Central memory CD8-positive, alpha-beta T cell (primary cell): ENCODE data around the gene NR2C2AP.
"Not testable (repeated sequence)": the region's sequence is repeated elsewhere in the genome, so short reads cannot be mapped to it uniquely, and the experiment has no call there.

Source experiments
- ATAC-seq: fragments of 150-1000 bp; cut with Tn5 transposase; replicated peaks from 2 replicates; pipeline ENCODE4 v1.10.0; 2022; ENCODE audit warnings: mild to moderate bottlenecking, moderate FRiP score, moderate number of reproducible peaks; ENCODE audit not compliant: poor library complexity, severe bottlenecking; ENCODE audit errors: extremely low read depth
- DNase-seq, 2 donors: peaks; one replicate each; pipeline ENCODE4 v3.0.0; 2021; ENCODE audit warnings: low spot score in 2 of 2
- H3K27ac Mint-ChIP-seq: one replicate; pipeline ENCODE4 v1.8.0; 2022; ENCODE audit warnings: low read depth, mild to moderate bottlenecking, moderate library complexity, mixed read lengths
- H3K27me3 Mint-ChIP-seq: one replicate; pipeline ENCODE4 v1.8.0; 2022; ENCODE audit warnings: mixed read lengths
- H3K36me3 Mint-ChIP-seq: one replicate; pipeline ENCODE4 v1.8.0; 2022; ENCODE audit warnings: mild to moderate bottlenecking, moderate library complexity, mixed read lengths; ENCODE audit not compliant: insufficient read depth
- H3K4me1 Mint-ChIP-seq: one replicate; pipeline ENCODE4 v1.8.0; 2022; ENCODE audit warnings: mixed read lengths
- H3K4me3 Mint-ChIP-seq: one replicate; pipeline ENCODE4 v1.8.0; 2022; ENCODE audit warnings: mild to moderate bottlenecking, moderate library complexity, mixed read lengths
- H3K9me3 Mint-ChIP-seq: one replicate; pipeline ENCODE4 v1.8.0; 2022; ENCODE audit warnings: mixed read lengths

NR2C2AP gene

GRCh38 chr19:19192078-19192882 is 10.9 kb downstream of the NR2C2AP start, which contains the start of the genes BORCS8 and RFXANK:
TSS of gene BORCS8 (minus strand) at chr19:19192152. CDS start at chr19:19192117, 35 bp downstream.
TSS of gene RFXANK (plus strand) at chr19:19192258. CDS start at chr19:19193947, 1,689 bp downstream.
- Mint-ChIP-seq H3K27me3 (no peaks in the 10 kb centered on the region), H3K9me3 (no peaks in the 10 kb centered on the region), H3K27ac (peak within 1 kb of the TSS; percentile 99), H3K4me3 (peak within 1 kb of the TSS; percentile 97), H3K36me3 (peaks cover 22% of the 10 kb centered on the region), H3K4me1 (peaks cover 59% of the 10 kb centered on the region)
- ATAC-seq (peak; percentile 91), DNase-seq (peak; percentile 95 to 99)

DNA sequence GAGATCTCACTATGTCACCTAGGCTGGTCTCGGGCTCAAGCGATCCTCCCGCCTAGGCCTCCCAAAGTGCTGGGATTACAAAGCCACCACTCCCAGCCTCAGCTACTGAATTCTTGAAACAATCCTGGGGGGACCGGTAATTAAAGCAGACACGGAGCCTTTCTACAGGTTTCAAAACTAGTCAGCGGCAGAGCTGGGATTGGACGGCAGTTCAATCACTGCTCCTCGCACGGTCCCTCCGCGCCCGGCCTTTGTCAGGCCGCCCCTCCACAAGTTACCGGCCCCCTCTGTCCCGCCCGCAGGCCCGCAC is 11.5 kb downstream of the NR2C2AP start:
- ATAC-seq (peak; percentile 2), DNase-seq (no peak)
- Mint-ChIP-seq H3K4me3 (peak overlapping the region; percentile 97), H3K4me1 (peaks cover 62% of the 10 kb centered on the region), H3K36me3 (peaks cover 22% of the 10 kb centered on the region), H3K9me3 (no peaks in the 10 kb centered on the region), H3K27me3 (no peaks in the 10 kb centered on the region), H3K27ac (peak overlapping the region; percentile 99)

DNA sequence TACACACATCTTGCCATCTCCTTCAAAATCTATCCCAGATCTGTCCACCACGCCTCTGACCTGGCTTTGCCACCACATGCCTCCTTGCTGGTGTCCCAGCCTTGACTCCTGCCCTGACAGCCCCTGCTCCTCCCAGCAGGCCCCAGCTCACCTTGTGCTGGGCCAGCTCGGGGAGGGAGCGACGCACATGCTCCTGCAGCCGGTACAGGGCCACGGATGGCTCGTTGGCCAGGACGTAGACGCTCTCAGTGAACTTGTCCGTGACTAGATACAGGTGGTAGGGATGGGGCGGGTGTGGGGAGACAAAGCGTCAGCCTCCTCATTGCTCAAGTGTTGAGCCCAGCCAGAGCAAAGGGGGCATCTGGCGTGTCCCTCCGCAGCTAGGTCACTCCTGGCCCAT is 16.5 kb downstream of the NR2C2AP start:
- Mint-ChIP-seq H3K36me3 (peaks cover 13% of the 10 kb centered on the region), H3K4me1 (peaks cover 41% of the 10 kb centered on the region), H3K27ac (no peak overlapping the region), H3K9me3 (no peaks in the 10 kb centered on the region), H3K27me3 (no peaks in the 10 kb centered on the region), H3K4me3 (no peak overlapping the region)
- DNase-seq, result no peak
- no peak for ATAC-seq

- DNase-seq (peak; percentile 29 to 40), ATAC-seq (peak; percentile 73)
- Mint-ChIP-seq H3K27me3 (no peaks in the 10 kb centered on the region), H3K36me3 (peaks cover 13% of the 10 kb centered on the region), H3K4me1 (peaks cover 36% of the 10 kb centered on the region), H3K27ac (no peak overlapping the region), H3K4me3 (no peak overlapping the region), H3K9me3 (no peaks in the 10 kb centered on the region)
These were observed 17.1 kb downstream of the NR2C2AP start for GRCh38 chr19:19185853-19186740.

DNA sequence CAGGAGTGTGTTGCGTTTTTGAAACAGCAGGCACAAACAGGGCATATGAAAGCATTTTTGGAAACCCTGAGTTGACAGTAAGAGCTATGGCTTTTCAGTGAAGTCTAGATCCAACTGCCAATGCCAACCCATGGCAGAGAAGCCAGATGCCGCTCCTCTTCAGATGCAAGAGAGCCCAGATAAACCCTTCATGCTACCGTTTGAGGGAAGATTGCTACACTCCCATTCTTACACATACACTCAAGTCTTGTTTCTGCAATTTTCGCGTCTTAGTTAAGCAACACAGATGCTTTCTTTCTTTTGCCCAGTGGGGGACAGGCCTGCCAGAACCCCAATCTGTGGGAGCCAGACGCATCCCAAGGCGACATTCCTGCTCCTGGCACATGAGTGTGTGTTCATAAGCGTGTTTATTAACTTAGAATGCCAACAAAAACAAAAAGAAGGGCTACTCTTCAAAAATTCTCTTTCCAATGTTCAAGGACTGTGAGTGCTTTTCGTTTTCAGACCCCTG is 21.7 kb downstream of the NR2C2AP start:
- Mint-ChIP-seq H3K36me3 (peaks cover 12% of the 10 kb centered on the region), H3K27ac (no peak overlapping the region)

DNA sequence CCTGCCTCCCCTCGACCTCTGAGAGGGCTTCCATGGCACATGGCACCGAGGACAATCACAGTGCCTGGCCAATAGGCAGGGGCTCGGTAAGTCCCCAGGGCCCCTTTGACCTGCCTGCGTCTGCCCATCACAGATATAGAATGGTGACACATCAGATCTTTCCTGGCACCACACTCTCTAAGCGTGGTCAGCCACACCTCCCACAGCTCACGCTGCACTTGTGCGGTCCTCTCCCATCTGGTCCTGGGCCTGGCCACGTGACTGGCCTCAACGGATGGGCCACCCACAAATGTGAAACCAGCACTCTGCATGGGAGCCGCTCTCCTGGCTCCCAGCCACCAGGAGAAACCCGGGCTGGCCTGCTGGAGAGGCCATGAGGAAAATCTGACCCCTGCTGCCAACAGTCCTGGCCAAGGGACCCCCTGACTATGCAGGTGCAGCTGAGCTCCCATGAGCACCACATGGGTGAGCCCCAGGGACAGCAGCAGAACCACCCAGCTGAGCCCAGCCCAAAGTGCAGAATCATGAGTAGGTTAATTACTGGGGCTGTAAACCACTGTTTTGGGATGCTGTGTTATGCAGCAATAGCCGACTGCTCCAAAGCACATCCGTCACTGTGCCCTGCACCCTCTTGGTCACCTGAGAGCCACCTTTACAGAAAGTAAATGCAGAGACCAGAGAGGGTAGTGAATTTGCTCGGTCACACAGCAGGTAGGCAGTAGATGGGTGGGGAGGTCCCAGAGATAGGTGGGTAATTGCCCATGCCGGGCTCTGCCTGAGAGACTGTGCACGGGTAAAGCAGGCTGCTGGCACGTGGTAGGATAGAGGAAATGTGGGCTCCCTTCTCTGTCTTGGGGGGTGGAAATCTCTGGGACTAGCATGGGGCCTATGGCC is 23.4 kb downstream of the NR2C2AP start:
- Mint-ChIP-seq H3K36me3 (peaks cover 11% of the 10 kb centered on the region), H3K27me3 (no peaks in the 10 kb centered on the region), H3K4me1 (no peaks in the 10 kb centered on the region), H3K9me3 (no peaks in the 10 kb centered on the region), H3K27ac (no peak overlapping the region), H3K4me3 (no peak overlapping the region)
- ATAC-seq, result no peak
- DNase-seq, result no peak

More for the DNA sequence above, 21.7 kb downstream of the NR2C2AP start:
- DNase-seq (no peak), ATAC-seq (no peak)
- Mint-ChIP-seq H3K9me3 (no peaks in the 10 kb centered on the region), H3K4me1 (peaks cover 7% of the 10 kb centered on the region), H3K4me3 (no peak overlapping the region), H3K27me3 (no peaks in the 10 kb centered on the region)

- Mint-ChIP-seq H3K36me3 (peaks cover 10% of the 10 kb centered on the region), H3K27ac (no peak overlapping the region), H3K4me3 (no peak overlapping the region), H3K27me3 (no peaks in the 10 kb centered on the region), H3K4me1 (no peaks in the 10 kb centered on the region), H3K9me3 (no peaks in the 10 kb centered on the region)
- DNase-seq, result no peak
- no peak for ATAC-seq
These were observed 26.3 kb downstream of the NR2C2AP start for GRCh38 chr19:19176950-19177349.

- H3K36me3 Mint-ChIP-seq, H3K9me3 Mint-ChIP-seq, ATAC-seq, H3K27ac Mint-ChIP-seq, H3K4me3 Mint-ChIP-seq, DNase-seq: not testable (repeated sequence)
- Mint-ChIP-seq H3K27me3 (peaks cover 12% of the 10 kb centered on the region), H3K4me1 (peaks cover 22% of the 10 kb centered on the region)
These were observed 30.0 kb downstream of the NR2C2AP start for GRCh38 chr19:19173243-19173642.

GRCh38 chr19:19171821-19172532 is 31.2 kb downstream of the NR2C2AP start:
- H3K36me3 Mint-ChIP-seq, result peaks cover 6% of the 10 kb centered on the region
- H3K9me3 Mint-ChIP-seq, result no peaks in the 10 kb centered on the region
- DNase-seq (no peak), ATAC-seq (no peak)
- peaks cover 12% of the 10 kb centered on the region for H3K27me3 Mint-ChIP-seq
- H3K27ac Mint-ChIP-seq, result no peak overlapping the region
- H3K4me3 Mint-ChIP-seq, result no peak overlapping the region
- H3K4me1 Mint-ChIP-seq, result peaks cover 22% of the 10 kb centered on the region

DNA sequence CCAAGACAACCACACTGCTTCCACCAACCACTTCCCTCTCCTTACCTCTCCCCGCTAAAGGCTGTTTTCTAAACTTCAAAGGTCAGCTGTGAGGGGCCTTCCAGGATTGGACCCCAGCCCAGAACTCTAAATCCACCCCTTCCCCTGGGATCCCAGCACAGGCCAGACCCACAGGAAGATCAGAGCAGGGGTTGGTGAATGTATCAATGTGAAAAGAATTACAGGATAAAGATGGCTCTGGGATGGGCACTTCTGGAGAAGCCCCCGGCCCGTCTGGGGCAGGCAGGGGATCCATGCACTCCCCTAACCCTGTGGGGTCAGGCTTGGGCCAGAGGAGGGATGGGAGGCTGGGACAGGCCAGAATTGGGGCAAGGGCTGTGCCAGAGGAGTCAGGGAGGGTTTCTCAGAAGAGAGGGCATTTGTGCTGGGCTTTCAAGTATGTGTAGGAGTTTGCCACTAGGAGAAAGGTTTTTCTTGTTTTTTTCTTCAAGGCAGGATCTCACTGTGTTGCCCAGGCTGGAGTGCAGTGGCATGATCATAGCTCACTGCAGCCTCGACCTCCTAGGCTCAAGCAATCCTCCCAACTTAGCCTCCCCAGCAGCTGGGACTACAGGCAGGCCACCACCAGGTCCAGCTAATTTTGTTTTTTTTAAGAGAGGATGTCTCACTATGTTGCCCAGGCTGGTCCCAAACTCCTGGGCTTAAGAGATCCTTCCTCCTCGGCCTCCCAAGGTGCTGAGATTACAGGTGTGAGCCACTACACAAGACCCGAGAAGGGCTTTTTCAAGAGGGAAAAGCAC is 32.1 kb downstream of the NR2C2AP start:
- ATAC-seq (no peak), DNase-seq (no peak)
- Mint-ChIP-seq H3K27ac (no peak overlapping the region), H3K4me1 (peaks cover 22% of the 10 kb centered on the region), H3K4me3 (peak overlapping the region; percentile 50), H3K9me3 (no peaks in the 10 kb centered on the region), H3K27me3 (peaks cover 12% of the 10 kb centered on the region), H3K36me3 (no peaks in the 10 kb centered on the region)
